H9 (cell line): Measurements from ENCODE around the gene LAIR1. TPM values are rescaled to one million over a fixed set of nuclear protein-coding genes. Genes with fewer than 3 reads are reported as not detected.

ENCODE experiments used
- DNase-seq: peaks from one replicate; pipeline ENCODE4 v3.0.0-alpha.2; 2017
- H2AFZ ChIP-seq: one replicate; pipeline ENCODE4 v1.6.1; 2013; ENCODE audit warnings: mild to moderate bottlenecking, low read length, control low read depth, moderate library complexity
- H2AK5ac ChIP-seq: 2 replicates; pipeline ENCODE4 v1.6.1; 2013; ENCODE audit warnings: low read length, control low read depth, mixed read lengths; ENCODE audit not compliant: insufficient read length
- H2BK120ac ChIP-seq: one replicate; pipeline ENCODE4 v1.6.1; 2013; ENCODE audit warnings: low read depth, mild to moderate bottlenecking, low read length, control low read depth, inconsistent platforms; ENCODE audit not compliant: poor library complexity, severe bottlenecking
- H2BK12ac ChIP-seq: 2 replicates; pipeline ENCODE4 v1.6.1; 2013; ENCODE audit warnings: low read length, control low read depth, mixed read lengths, low read depth; ENCODE audit not compliant: insufficient read length
- H2BK15ac ChIP-seq: 2 replicates; pipeline ENCODE4 v1.6.1; 2013; ENCODE audit warnings: low read depth, low read length, control low read depth
- H2BK20ac ChIP-seq: one replicate; pipeline ENCODE4 v1.6.1; 2013; ENCODE audit warnings: low read depth, mild to moderate bottlenecking, low read length, control low read depth, inconsistent platforms; ENCODE audit not compliant: poor library complexity, severe bottlenecking
- H2BK5ac ChIP-seq: 2 replicates; pipeline ENCODE4 v1.6.1; 2013; ENCODE audit warnings: low read length, control low read depth, mixed read lengths; ENCODE audit not compliant: insufficient read length
- H3K14ac ChIP-seq: 2 replicates; pipeline ENCODE4 v1.6.1; 2013; ENCODE audit warnings: low read length, control low read depth; ENCODE audit not compliant: insufficient read depth
- H3K18ac ChIP-seq: 2 replicates; pipeline ENCODE4 v1.6.1; 2013; ENCODE audit warnings: low read depth, mild to moderate bottlenecking, mixed read lengths, low read length, control low read depth; ENCODE audit not compliant: insufficient read length
- H3K23ac ChIP-seq: 2 replicates; pipeline ENCODE4 v1.6.1; 2013; ENCODE audit warnings: low read length, control low read depth, mixed read lengths, low read depth; ENCODE audit not compliant: insufficient read length
- H3K23me2 ChIP-seq: 2 replicates; pipeline ENCODE4 v1.6.1; 2013; ENCODE audit warnings: low read depth, mild to moderate bottlenecking, mixed read lengths, low read length, control low read depth; ENCODE audit not compliant: insufficient read length, poor library complexity, severe bottlenecking
- H3K27ac ChIP-seq: 2 replicates; pipeline ENCODE4 v1.5.1; 2013; ENCODE audit warnings: low read length, control low read depth, mixed read lengths, low read depth; ENCODE audit not compliant: insufficient read length
- H3K27me3 ChIP-seq: 2 replicates; pipeline ENCODE4 v1.6.1; 2013; ENCODE audit warnings: low read length, control low read depth, inconsistent platforms; ENCODE audit not compliant: insufficient read depth
- H3K4ac ChIP-seq: 2 replicates; pipeline ENCODE4 v1.6.1; 2013; ENCODE audit warnings: low read depth, mild to moderate bottlenecking, control low read depth, inconsistent platforms, low read length, moderate library complexity
- H3K4me1 ChIP-seq: 2 replicates; pipeline ENCODE4 v1.6.1; 2013; ENCODE audit warnings: low read length, control low read depth, inconsistent platforms; ENCODE audit not compliant: insufficient read depth
- H3K4me2 ChIP-seq: 2 replicates; pipeline ENCODE4 v1.6.1; 2013; ENCODE audit warnings: low read length, control low read depth, mixed read lengths; ENCODE audit not compliant: insufficient read length, insufficient read depth
- H3K56ac ChIP-seq: 2 replicates; pipeline ENCODE4 v1.6.1; 2013; ENCODE audit warnings: low read depth, mild to moderate bottlenecking, mixed read lengths, low read length, control low read depth; ENCODE audit not compliant: insufficient read length
- H3K79me1 ChIP-seq: 2 replicates; pipeline ENCODE4 v1.6.1; 2013; ENCODE audit warnings: low read depth, mild to moderate bottlenecking, moderate library complexity, low read length, control low read depth, inconsistent platforms; ENCODE audit not compliant: insufficient read depth, poor library complexity, severe bottlenecking
- H3K79me2 ChIP-seq: 2 replicates; pipeline ENCODE4 v1.6.1; 2013; ENCODE audit warnings: low read length, control low read depth, inconsistent platforms; ENCODE audit not compliant: insufficient read depth
- H3K9ac ChIP-seq: 2 replicates; pipeline ENCODE4 v1.6.1; 2013; ENCODE audit warnings: low read length, control low read depth, mixed read lengths; ENCODE audit not compliant: insufficient read length; ENCODE audit errors: extremely low read depth
- H3K9me3 ChIP-seq: one replicate; pipeline ENCODE4 v1.6.1; 2013; ENCODE audit warnings: low read depth, low read length, inconsistent platforms; ENCODE audit not compliant: control insufficient read depth
- H3T11ph ChIP-seq: one replicate; pipeline ENCODE4 v1.6.1; 2013; ENCODE audit warnings: mild to moderate bottlenecking, low read length, control low read depth, inconsistent platforms
- H4K20me1 ChIP-seq: one replicate; pipeline ENCODE4 v1.6.1; 2013; ENCODE audit not compliant: control insufficient read depth, insufficient read length, insufficient read depth
- H4K5ac ChIP-seq: 2 replicates; pipeline ENCODE4 v1.6.1; 2013; ENCODE audit warnings: low read depth, mild to moderate bottlenecking, mixed read lengths, low read length, control low read depth; ENCODE audit not compliant: insufficient read length
- H4K8ac ChIP-seq: replicated peaks from 2 replicates; pipeline ENCODE4 v1.6.1; 2013; ENCODE audit warnings: low read length, control low read depth, mixed read lengths, low read depth; ENCODE audit not compliant: insufficient read length
- H4K91ac ChIP-seq: 2 replicates; pipeline ENCODE4 v1.6.1; 2013; ENCODE audit warnings: low read depth, mild to moderate bottlenecking, moderate library complexity, mixed read lengths, low read length, control low read depth; ENCODE audit not compliant: insufficient read length
- H3K27ac Mint-ChIP-seq, 3 experiments: 2 replicates in 2 of 3; 3 replicates in 1 of 3; pipeline ENCODE4 v1.8.0; 2020 to 2021; ENCODE audit warnings: mixed read lengths in 3 of 3, mild to moderate bottlenecking in 1 of 3, moderate library complexity in 1 of 3
- H3K27me3 Mint-ChIP-seq: 2 replicates; pipeline ENCODE4 v1.8.0; 2021; ENCODE audit warnings: low read depth, mild to moderate bottlenecking, moderate library complexity, mixed read lengths
- H3K36me3 Mint-ChIP-seq, 3 experiments: 2 replicates in 2 of 3; 3 replicates in 1 of 3; pipeline ENCODE4 v1.8.0; 2020 to 2021; ENCODE audit warnings: low read depth in 3 of 3, mixed read lengths in 3 of 3; ENCODE audit not compliant: insufficient read depth in 1 of 3
- H3K4me1 Mint-ChIP-seq, 2 experiments: 2 replicates each; pipeline ENCODE4 v1.8.0; 2020; ENCODE audit warnings: mixed read lengths in 2 of 2
- H3K4me3 Mint-ChIP-seq, 2 experiments: 2 replicates in 1 of 2; 3 replicates in 1 of 2; pipeline ENCODE4 v1.8.0; 2020 to 2021; ENCODE audit warnings: mild to moderate bottlenecking in 2 of 2, mixed read lengths in 2 of 2, moderate library complexity in 1 of 2
- H3K9me3 Mint-ChIP-seq, 2 experiments: 2 replicates in 1 of 2; 3 replicates in 1 of 2; pipeline ENCODE4 v1.8.0; 2020; ENCODE audit warnings: mild to moderate bottlenecking in 2 of 2, mixed read lengths in 2 of 2, moderate library complexity in 1 of 2
- CTCF ChIP-seq: fragments of 200-600 bp; sonication (generic); conservative IDR thresholded peaks from 3 replicates; pipeline ENCODE4 v1.8.0; 2021; ENCODE audit warnings: antibody characterized with exemption, mild to moderate bottlenecking
- WGBS: extraction: QIAGEN DNeasy Blood & Tissue Kit; methylation state at CpG from one replicate; pipeline ENCODE4 v1.1.7; 2013; ENCODE audit warnings: missing lambda C conversion rate, low lambda C conversion rate, mixed read lengths; ENCODE audit not compliant: insufficient read length; ENCODE audit errors: extremely low coverage; 5-methylcytosine and 5-hydroxymethylcytosine counted together
- total RNA-seq: library from RNA; stranded (reverse); gene quantifications from 2 replicates; pipeline ENCODE4 v1.2.1, GENCODE V29; 2021

LAIR1 gene
- total RNA-seq, 1 experiment from 2014 or later, result not detected

- Mint-ChIP-seq H3K27ac (no peak overlapping the region), H3K27me3 (peaks cover 65% of the 10 kb centered on the region), H3K4me3 (no peak overlapping the region), H3K9me3 (peaks cover 5 to 76% of the 10 kb centered on the region in 2 experiments; a peak in 4 of 5 replicates), H3K36me3 (no peaks in the 10 kb centered on the region), H3K4me1 (no peaks in the 10 kb centered on the region)
- H2BK120ac ChIP-seq, result no peak overlapping the region
- no peak overlapping the region for H4K5ac ChIP-seq
- no peaks in the 10 kb centered on the region for H3K9me3 ChIP-seq
- H2AK5ac ChIP-seq, result no peak overlapping the region
- H3K9ac ChIP-seq, result no peak overlapping the region
- no peak overlapping the region for H2AFZ ChIP-seq
- H3K14ac ChIP-seq, result no peak overlapping the region
- H4K20me1 ChIP-seq, result no peaks in the 10 kb centered on the region
- no peak for TF ChIP-seq CTCF
- H4K91ac ChIP-seq, result no peak overlapping the region
- H3K4me1 ChIP-seq, result no peaks in the 10 kb centered on the region
- H3K27ac ChIP-seq, result no peak overlapping the region
- H3K4ac ChIP-seq, result no peak overlapping the region
- WGBS, result no CpG with 5 or more reads among the region's 1 CpG
- H4K8ac ChIP-seq, result no peak overlapping the region
- H2BK12ac ChIP-seq, result no peak overlapping the region
- H3K79me2 ChIP-seq, result no peaks in the 10 kb centered on the region
- H3T11ph ChIP-seq, result no peak overlapping the region
- H3K23me2 ChIP-seq, result no peaks in the 10 kb centered on the region
- no peak overlapping the region for H3K18ac ChIP-seq
- H3K79me1 ChIP-seq, result no peaks in the 10 kb centered on the region
- no peak overlapping the region for H2BK20ac ChIP-seq
- no peak overlapping the region for H3K4me2 ChIP-seq
- no peak overlapping the region for H3K56ac ChIP-seq
- H2BK15ac ChIP-seq, result no peak overlapping the region
- no peak for DNase-seq
- no peak overlapping the region for H2BK5ac ChIP-seq
- no peaks in the 10 kb centered on the region for H3K27me3 ChIP-seq
- no peak overlapping the region for H3K23ac ChIP-seq
These were observed 59.6 kb downstream of the LAIR1 start for GRCh38 chr19:54305141-54305540.
